Neural progenitor cell (in vitro differentiated cells): Measurements from ENCODE around the gene DUS4L.

Experiments used
- EZH2 ChIP-seq: fragments of 200-600 bp; sonication (generic); IDR thresholded peaks from 2 replicates; pipeline ENCODE4 v1.6.1; 2017; ENCODE audit warnings: antibody characterized with exemption, mild to moderate bottlenecking, moderate library complexity
- TF ChIP-seq, protein P1 (sequence below): fragments of 200-600 bp; sonication (generic); IDR thresholded peaks from 2 replicates; pipeline ENCODE4 v1.5.1; 2017; ENCODE audit warnings: antibody characterized with exemption, mild to moderate bottlenecking

DNA sequence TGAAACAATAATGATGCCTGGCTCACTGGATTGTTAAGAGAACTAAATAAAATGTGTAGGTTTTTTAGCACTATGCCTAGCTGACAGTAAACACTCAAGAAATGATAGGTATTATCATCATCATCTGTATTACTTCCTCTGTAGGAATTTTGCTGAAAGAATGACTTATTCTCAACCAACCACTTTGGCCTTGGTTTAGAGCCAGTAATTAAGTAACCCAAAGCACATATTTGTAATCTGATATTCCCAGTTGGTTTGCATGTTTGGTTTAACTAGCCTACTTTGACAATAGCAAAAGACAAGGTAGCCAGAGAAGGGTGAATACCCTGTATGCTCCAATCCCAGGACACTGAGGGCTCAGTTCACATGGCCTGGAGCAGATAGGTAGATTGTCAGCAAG is 50.7 kb downstream of the DUS4L start:
- TF ChIP-seq, protein P1, sequence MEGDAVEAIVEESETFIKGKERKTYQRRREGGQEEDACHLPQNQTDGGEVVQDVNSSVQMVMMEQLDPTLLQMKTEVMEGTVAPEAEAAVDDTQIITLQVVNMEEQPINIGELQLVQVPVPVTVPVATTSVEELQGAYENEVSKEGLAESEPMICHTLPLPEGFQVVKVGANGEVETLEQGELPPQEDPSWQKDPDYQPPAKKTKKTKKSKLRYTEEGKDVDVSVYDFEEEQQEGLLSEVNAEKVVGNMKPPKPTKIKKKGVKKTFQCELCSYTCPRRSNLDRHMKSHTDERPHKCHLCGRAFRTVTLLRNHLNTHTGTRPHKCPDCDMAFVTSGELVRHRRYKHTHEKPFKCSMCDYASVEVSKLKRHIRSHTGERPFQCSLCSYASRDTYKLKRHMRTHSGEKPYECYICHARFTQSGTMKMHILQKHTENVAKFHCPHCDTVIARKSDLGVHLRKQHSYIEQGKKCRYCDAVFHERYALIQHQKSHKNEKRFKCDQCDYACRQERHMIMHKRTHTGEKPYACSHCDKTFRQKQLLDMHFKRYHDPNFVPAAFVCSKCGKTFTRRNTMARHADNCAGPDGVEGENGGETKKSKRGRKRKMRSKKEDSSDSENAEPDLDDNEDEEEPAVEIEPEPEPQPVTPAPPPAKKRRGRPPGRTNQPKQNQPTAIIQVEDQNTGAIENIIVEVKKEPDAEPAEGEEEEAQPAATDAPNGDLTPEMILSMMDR: no peak
- TF ChIP-seq EZH2: no peak
